ENCODE measurements around the gene GALNT9.
"Not testable (repeated sequence)": the region's sequence is repeated elsewhere in the genome, so short reads cannot be mapped to it uniquely, and the experiment has no call there.

The GALNT9 gene

GRCh38 chr12:132263451-132264049, 65.8 kb downstream of the GALNT9 start:
- DNase-seq: no peak

- no peak for DNase-seq
Observed at GRCh38 chr12:132263061-132263360, 66.4 kb downstream of the GALNT9 start.

GRCh38 chr12:132262256-132263060, 66.9 kb downstream of the GALNT9 start:
- no peak for DNase-seq

GRCh38 chr12:132261328-132262138, 67.9 kb downstream of the GALNT9 start:
- DNase-seq: no peak

GRCh38 chr12:132260721-132261120, 68.7 kb downstream of the GALNT9 start:
- DNase-seq: no peak

- DNase-seq: no peak
Observed at GRCh38 chr12:132259872-132260695, 69.3 kb downstream of the GALNT9 start.

- no peak for DNase-seq
Observed at GRCh38 chr12:132259364-132259871, 70.0 kb downstream of the GALNT9 start.

- DNase-seq: no peak
Observed at GRCh38 chr12:132258543-132258942, 70.8 kb downstream of the GALNT9 start.

GRCh38 chr12:132257955-132258490, 71.4 kb downstream of the GALNT9 start:
- no peak for DNase-seq

- no peak for DNase-seq
Observed at GRCh38 chr12:132257206-132257954, 72.0 kb downstream of the GALNT9 start.

- no peak for DNase-seq
Observed at GRCh38 chr12:132256646-132257045, 72.7 kb downstream of the GALNT9 start.

- no peak for DNase-seq
Observed at GRCh38 chr12:132255642-132256041, 73.7 kb downstream of the GALNT9 start.

GRCh38 chr12:132253698-132254480, 75.5 kb downstream of the GALNT9 start:
- no peak for DNase-seq

GRCh38 chr12:132252981-132253380, 76.4 kb downstream of the GALNT9 start:
- not testable (repeated sequence) for DNase-seq

- no peak for DNase-seq
Observed at GRCh38 chr12:132251741-132252490, 77.5 kb downstream of the GALNT9 start.

GRCh38 chr12:132251310-132251709, 78.1 kb downstream of the GALNT9 start:
- DNase-seq: no peak

- DNase-seq: no peak
Observed at GRCh38 chr12:132250707-132251106, 78.7 kb downstream of the GALNT9 start.

- no peak for DNase-seq
Observed at GRCh38 chr12:132249689-132250478, 79.5 kb downstream of the GALNT9 start.
